Mesenchymal stem cell (in vitro differentiated cells and primary cell): ENCODE data around the gene CASQ2.
"Not testable (repeated sequence)": the region's sequence is repeated elsewhere in the genome, so short reads cannot be mapped to it uniquely, and the experiment has no call there.

ENCODE experiments used
- DNase-seq: peaks from one replicate; pipeline ENCODE4 v3.0.0-alpha.2; 2013
- H2AFZ ChIP-seq: one replicate; pipeline ENCODE4 v1.6.1; 2013; ENCODE audit warnings: low read depth, mild to moderate bottlenecking, control low read depth, inconsistent platforms, low read length, moderate library complexity
- H2AK5ac ChIP-seq: 2 replicates; pipeline ENCODE4 v1.6.1; 2013; ENCODE audit warnings: low read length, moderate library complexity, mild to moderate bottlenecking, inconsistent platforms; ENCODE audit not compliant: severe bottlenecking
- H2BK120ac ChIP-seq: one replicate; pipeline ENCODE4 v1.6.1; 2013; ENCODE audit warnings: low read depth, mild to moderate bottlenecking, inconsistent platforms, low read length, moderate library complexity
- H2BK12ac ChIP-seq, 2 experiments: one replicate each; pipeline ENCODE4 v1.6.1; 2013; ENCODE audit warnings: inconsistent platforms in 2 of 2, low read length in 2 of 2, mild to moderate bottlenecking in 2 of 2, moderate library complexity in 2 of 2, control low read depth in 1 of 2
- H2BK15ac ChIP-seq: one replicate; pipeline ENCODE4 v1.6.1; 2013; ENCODE audit warnings: mild to moderate bottlenecking, low read depth, inconsistent platforms; ENCODE audit not compliant: poor library complexity, severe bottlenecking
- H2BK5ac ChIP-seq: 2 replicates; pipeline ENCODE4 v1.6.1; 2013; ENCODE audit warnings: low read depth, mild to moderate bottlenecking, low read length, control low read depth, inconsistent platforms; ENCODE audit not compliant: poor library complexity, severe bottlenecking
- H3K14ac ChIP-seq, 2 experiments: one replicate each; pipeline ENCODE4 v1.6.1; 2013; ENCODE audit warnings: inconsistent platforms in 2 of 2, low read length in 2 of 2, control low read depth in 1 of 2, mild to moderate bottlenecking in 1 of 2, moderate library complexity in 1 of 2
- H3K18ac ChIP-seq, 2 experiments: one replicate each; pipeline ENCODE4 v1.6.1; 2013; ENCODE audit warnings: inconsistent platforms in 2 of 2, low read length in 2 of 2, control low read depth in 1 of 2, low read depth in 1 of 2, mild to moderate bottlenecking in 1 of 2
- H3K23ac ChIP-seq, 2 experiments: one replicate each; pipeline ENCODE4 v1.6.1; 2013; ENCODE audit warnings: inconsistent platforms in 2 of 2, low read length in 2 of 2, mild to moderate bottlenecking in 2 of 2, moderate library complexity in 2 of 2, control low read depth in 1 of 2
- H3K27ac ChIP-seq: 2 replicates; pipeline ENCODE4 v1.5.1; 2013; ENCODE audit warnings: mild to moderate bottlenecking, moderate library complexity, low read length, control low read depth, inconsistent platforms; ENCODE audit not compliant: poor library complexity, severe bottlenecking
- H3K27me3 ChIP-seq, 2 experiments: 2 replicates each; pipeline versions ENCODE4 v1.6.1 to v1.7.0; 2013; ENCODE audit warnings: low read length in 2 of 2, mild to moderate bottlenecking in 2 of 2, moderate library complexity in 2 of 2, control low read depth in 1 of 2, inconsistent platforms in 1 of 2; ENCODE audit not compliant: control insufficient read depth in 1 of 2, insufficient read depth in 1 of 2
- H3K36me3 ChIP-seq, 2 experiments: 2 replicates each; pipeline versions ENCODE4 v1.6.1 to v1.7.0; 2013; ENCODE audit warnings: low read length in 2 of 2, control low read depth in 1 of 2, inconsistent platforms in 1 of 2, low read depth in 1 of 2, mild to moderate bottlenecking in 1 of 2; ENCODE audit not compliant: insufficient read depth in 2 of 2, control insufficient read depth in 1 of 2
- H3K4ac ChIP-seq, 2 experiments: one replicate each; pipeline ENCODE4 v1.6.1; 2013; ENCODE audit warnings: inconsistent platforms in 2 of 2, low read length in 2 of 2, mild to moderate bottlenecking in 2 of 2, moderate library complexity in 2 of 2, control low read depth in 1 of 2, low read depth in 1 of 2
- H3K4me1 ChIP-seq: 2 replicates; pipeline ENCODE4 v1.6.1; 2013; ENCODE audit warnings: low read depth, low read length, control low read depth; ENCODE audit not compliant: control insufficient read depth, insufficient read depth
- H3K4me2 ChIP-seq: 2 replicates; pipeline ENCODE4 v1.6.1; 2013; ENCODE audit warnings: low read length, mild to moderate bottlenecking, inconsistent platforms; ENCODE audit not compliant: poor library complexity, severe bottlenecking
- H3K4me3 ChIP-seq, 2 experiments: 2 replicates each; pipeline versions ENCODE4 v1.5.1 to v1.7.0; 2013; ENCODE audit warnings: low read length in 2 of 2, mild to moderate bottlenecking in 2 of 2, control low read depth in 1 of 2, low read depth in 1 of 2; ENCODE audit not compliant: insufficient read depth in 1 of 2
- H3K79me1 ChIP-seq: replicated peaks from 2 replicates; pipeline ENCODE4 v1.6.1; 2013; ENCODE audit warnings: mild to moderate bottlenecking, control low read depth, low read length, inconsistent platforms; ENCODE audit not compliant: poor library complexity, severe bottlenecking
- H3K9ac ChIP-seq: 2 replicates; pipeline ENCODE4 v1.7.0; 2013; ENCODE audit warnings: mild to moderate bottlenecking, low read length, moderate library complexity
- H3K9me3 ChIP-seq: 2 replicates; pipeline ENCODE4 v1.7.0; 2013; ENCODE audit warnings: mild to moderate bottlenecking, low read length; ENCODE audit not compliant: control insufficient read depth
- H4K8ac ChIP-seq: one replicate; pipeline ENCODE4 v1.6.1; 2013; ENCODE audit warnings: inconsistent platforms, mild to moderate bottlenecking, low read length, moderate library complexity
- H4K91ac ChIP-seq: one replicate; pipeline ENCODE4 v1.6.1; 2013; ENCODE audit warnings: mild to moderate bottlenecking, low read length, inconsistent platforms
- WGBS: methylation state at CpG from one replicate; pipeline ENCODE4 v1.1.7; 2013; ENCODE audit warnings: mixed read lengths; 5-methylcytosine and 5-hydroxymethylcytosine counted together

CASQ2 gene

DNA sequence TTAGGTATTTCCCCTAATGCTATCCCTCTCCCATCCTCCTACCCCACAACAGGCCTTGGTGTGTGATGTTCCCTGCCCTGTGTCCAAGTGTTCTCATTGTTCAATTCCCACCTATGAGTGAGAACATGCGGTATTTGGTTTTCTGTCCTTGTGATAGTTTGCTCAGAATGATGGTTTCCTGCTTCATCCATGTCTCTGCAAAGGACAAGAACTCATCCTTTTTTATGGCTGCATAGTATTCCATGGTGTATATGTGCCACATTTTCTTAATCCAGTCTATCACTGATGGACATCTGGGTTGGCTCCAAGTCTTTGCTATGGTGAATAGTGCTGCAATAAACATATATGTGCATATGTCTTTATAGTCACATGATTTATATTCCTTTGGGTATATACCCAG, 10.6 kb upstream of the CASQ2 start:
- H3K27me3 ChIP-seq, H3K36me3 ChIP-seq, H3K23ac ChIP-seq, H3K9me3 ChIP-seq, H3K27ac ChIP-seq, H2AK5ac ChIP-seq, H3K79me1 ChIP-seq, H2BK12ac ChIP-seq, DNase-seq, H3K4ac ChIP-seq, H3K4me1 ChIP-seq, H2AFZ ChIP-seq, H3K14ac ChIP-seq, H2BK15ac ChIP-seq, H3K18ac ChIP-seq, H3K9ac ChIP-seq, H3K4me3 ChIP-seq, H4K8ac ChIP-seq, H3K4me2 ChIP-seq, H4K91ac ChIP-seq, H2BK5ac ChIP-seq, H2BK120ac ChIP-seq: not testable (repeated sequence)
- WGBS = 80% methylated on average over 1 of the region's 1 CpG

DNA sequence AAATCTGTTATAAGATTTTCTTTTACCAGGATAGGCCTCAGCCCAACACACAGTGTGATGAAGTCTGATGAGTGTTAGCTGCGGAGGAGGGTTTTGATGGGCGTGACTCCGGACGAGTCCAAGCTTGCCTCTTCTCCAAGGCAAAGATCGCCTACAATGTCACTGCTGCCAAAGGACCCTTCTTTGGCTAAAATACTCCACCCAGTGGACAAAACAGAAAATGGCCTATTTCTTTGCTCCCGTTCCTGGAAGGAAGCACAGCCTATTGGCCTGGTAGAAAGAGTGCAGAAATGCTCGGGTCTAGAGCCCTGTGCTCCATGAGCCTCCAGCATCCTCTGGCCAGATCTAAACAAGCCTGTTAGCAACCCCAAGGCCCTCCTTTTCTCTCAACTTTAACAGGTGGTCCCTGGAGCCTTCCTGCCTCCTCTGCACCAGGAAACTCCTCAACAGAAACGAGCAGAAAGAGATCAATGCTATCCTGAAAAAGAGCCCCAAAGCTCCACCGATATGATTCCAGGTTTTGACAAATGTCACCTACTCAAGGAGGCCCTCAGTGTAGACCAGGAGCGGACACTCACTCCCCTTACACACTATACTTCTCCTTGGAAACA, 3.4 kb upstream of the CASQ2 start:
- H3K36me3 ChIP-seq = no peaks in the 10 kb centered on the region
- H3K9ac ChIP-seq = peak overlapping the region; percentile 81
- no peak overlapping the region for H2AFZ ChIP-seq
- no peak overlapping the region for H2BK5ac ChIP-seq
- no peak overlapping the region for H3K14ac ChIP-seq
- no peak overlapping the region for H4K91ac ChIP-seq
- H2BK120ac ChIP-seq = no peak overlapping the region
- H4K8ac ChIP-seq = no peak overlapping the region
- peaks cover 2% of the 10 kb centered on the region for H3K4me1 ChIP-seq
- H2BK15ac ChIP-seq = no peak overlapping the region
- H3K27ac ChIP-seq = no peak overlapping the region
- 34% methylated on average over 10 of the region's 10 CpGs for whole genome bisulfite sequencing
- H2AK5ac ChIP-seq = no peak overlapping the region
- no peak overlapping the region for H3K4ac ChIP-seq
- H3K18ac ChIP-seq = no peak overlapping the region
- H3K4me3 ChIP-seq = peak overlapping the region in 1 of 2 experiments; percentile 15
- no peak overlapping the region for H3K23ac ChIP-seq
- H3K79me1 ChIP-seq = no peaks in the 10 kb centered on the region
- no peaks in the 10 kb centered on the region for H3K27me3 ChIP-seq
- peak; percentile 88 for DNase-seq
- peak overlapping the region; percentile 48 for H3K4me2 ChIP-seq
- H3K9me3 ChIP-seq = no peaks in the 10 kb centered on the region
- no peak overlapping the region for H2BK12ac ChIP-seq

DNA sequence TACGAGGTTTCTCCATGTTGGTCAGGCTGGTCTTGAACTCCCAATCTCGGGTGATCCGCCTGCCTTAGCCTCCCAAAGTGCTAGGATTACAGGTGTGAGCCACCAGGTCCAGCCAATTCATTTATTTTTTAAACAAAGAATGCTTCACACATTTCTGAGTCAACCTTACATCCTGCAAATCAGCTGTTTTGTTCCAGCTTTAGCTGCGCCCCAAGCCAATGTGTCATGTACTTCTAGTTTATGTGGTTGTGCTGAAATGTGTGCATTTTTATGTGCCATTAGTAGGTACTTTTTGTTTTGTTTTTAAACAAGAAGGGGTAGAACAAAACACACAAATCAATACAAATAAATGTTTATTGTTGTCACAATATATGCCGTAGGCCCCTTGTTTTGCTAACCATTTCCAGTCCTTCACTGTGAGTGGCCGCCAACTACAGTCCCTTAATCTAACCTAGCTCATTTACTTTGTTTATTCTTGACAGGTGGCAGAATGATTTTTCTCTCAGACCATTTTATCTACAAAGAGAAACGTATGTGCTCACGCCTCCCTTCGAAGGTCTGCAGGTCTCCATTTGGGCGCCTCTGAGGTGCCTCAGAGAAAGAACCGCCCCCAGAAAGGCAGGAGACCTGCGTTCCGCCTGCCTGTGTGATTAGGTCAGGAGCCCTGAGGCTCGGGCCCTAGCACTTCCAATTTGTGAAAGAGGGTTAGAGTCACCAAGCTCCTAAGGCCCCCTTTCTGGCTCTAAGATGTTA, 2.8 kb upstream of the CASQ2 start:
- Histone ChIP-seq H3K9me3 (no peaks in the 10 kb centered on the region), H3K4ac (no peak overlapping the region), H3K18ac (peak overlapping the region in 1 of 2 experiments; percentile 54), H3K4me1 (peaks cover 2% of the 10 kb centered on the region), H3K36me3 (no peaks in the 10 kb centered on the region), H4K91ac (no peak overlapping the region), H2AFZ (no peak overlapping the region), H2BK15ac (peak overlapping the region; percentile 70), H3K79me1 (no peaks in the 10 kb centered on the region), H2BK120ac (no peak overlapping the region), H3K14ac (no peak overlapping the region), H3K9ac (peak overlapping the region; percentile 81), H3K27me3 (no peaks in the 10 kb centered on the region), H2AK5ac (no peak overlapping the region), H3K27ac (no peak overlapping the region), H2BK5ac (no peak overlapping the region), H3K4me3 (peak overlapping the region in 1 of 2 experiments; percentile 15), H3K4me2 (peak overlapping the region; percentile 48), H4K8ac (peak overlapping the region; percentile 69), H3K23ac (no peak overlapping the region), H2BK12ac (peak overlapping the region in 1 of 2 experiments; percentile 91)
- WGBS = 61% methylated on average over 13 of the region's 14 CpGs
- DNase-seq = no peak

DNA sequence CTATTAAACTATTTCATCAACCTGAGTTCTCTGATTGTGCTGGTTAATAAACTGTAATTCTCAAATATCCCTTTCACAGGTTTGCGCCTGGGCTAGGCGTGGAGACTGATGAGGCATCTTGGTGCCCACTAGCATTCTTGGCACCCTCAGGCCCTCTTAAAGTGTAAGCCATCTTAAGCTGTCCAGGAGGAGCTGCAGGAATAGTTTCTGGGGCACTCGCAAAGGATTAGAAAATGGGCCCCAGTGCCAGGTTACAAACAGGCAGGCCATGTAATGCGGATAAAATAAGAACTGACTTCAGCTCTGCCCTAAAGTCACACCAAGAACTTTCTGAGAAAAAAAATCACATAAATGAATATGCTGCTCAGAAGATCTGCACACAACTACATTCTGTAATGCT, 1.1 kb downstream of the CASQ2 start:
- no peaks in the 10 kb centered on the region for H3K79me1 ChIP-seq
- WGBS = 97% methylated on average over 4 of the region's 4 CpGs
- H3K23ac ChIP-seq = no peak overlapping the region
- no peak overlapping the region for H3K4me3 ChIP-seq
- H3K27me3 ChIP-seq = no peaks in the 10 kb centered on the region
- H3K9ac ChIP-seq = no peak overlapping the region
- no peak overlapping the region for H4K91ac ChIP-seq
- H3K14ac ChIP-seq = no peak overlapping the region
- peaks cover 2% of the 10 kb centered on the region for H3K4me1 ChIP-seq
- no peak overlapping the region for H3K4me2 ChIP-seq
- no peak overlapping the region for H2BK15ac ChIP-seq
- no peak overlapping the region for H2BK12ac ChIP-seq
- no peak overlapping the region for H4K8ac ChIP-seq
- no peak overlapping the region for H2BK5ac ChIP-seq
- H2AK5ac ChIP-seq = no peak overlapping the region
- no peaks in the 10 kb centered on the region for H3K36me3 ChIP-seq
- no peak overlapping the region for H2BK120ac ChIP-seq
- no peaks in the 10 kb centered on the region for H3K9me3 ChIP-seq
- no peak overlapping the region for H3K4ac ChIP-seq
- H3K27ac ChIP-seq = no peak overlapping the region
- H2AFZ ChIP-seq = no peak overlapping the region
- no peak overlapping the region for H3K18ac ChIP-seq
- no peak for DNase-seq
